ENCODE data around the gene GPSM3. TPM values are rescaled to one million over a fixed set of nuclear protein-coding genes. Genes with fewer than 3 reads are reported as not detected.

GPSM3 gene
- total and polyA plus RNA-seq, 2 donors (not counting 1 experiment from before 2014, with no cell fraction given) = 194 to 299 TPM

- TF ChIP-seq EZH2 (IDR thresholded peaks at IDR 0.05; ENCODE audit: borderline replicate concordance, insufficient read depth, low read depth, low read length, poor library complexity, severe bottlenecking) (no peak), CTCF (IDR thresholded peaks at IDR 0.05) (peak; percentile 12)
- H3K27ac ChIP-seq (ENCODE audit: low read length in 2 of 2) = no peak overlapping the region
- Mint-ChIP-seq H3K9me3 (ENCODE audit: insufficient read depth) (no peaks in the 10 kb centered on the region), H3K27me3 (peaks cover 65% of the 10 kb centered on the region), H3K4me3 (peak overlapping the region; percentile 73), H3K27ac (peak overlapping the region; percentile 15), H3K4me1 (peaks cover 39% of the 10 kb centered on the region)
- ATAC-seq (ENCODE audit: low read depth) = peak; percentile 73
- no peaks in the 10 kb centered on the region for H3K79me2 ChIP-seq (ENCODE audit: control insufficient read depth, insufficient read depth, low read length)
- 11% methylated on average over 27 of the region's 39 CpGs for WGBS (ENCODE audit: insufficient coverage)
- H3K9ac ChIP-seq (ENCODE audit: low read length) = peak overlapping the region; percentile 43
- peak overlapping the region in 4 of 5 experiments; percentile 21 to 53 (median 38) for H3K4me3 ChIP-seq (ENCODE audit: control extremely low read depth in 1 of 5, extremely low read depth in 1 of 5, insufficient read depth in 1 of 5, low read depth in 2 of 5, low read length in 4 of 5)
- peaks cover 0 to 54% (median 29%) of the 10 kb centered on the region in 4 experiments for H3K27me3 ChIP-seq (replicated peaks in 1 of 4; ENCODE audit: control extremely low read depth in 1 of 4, control insufficient read depth in 3 of 4, insufficient read depth in 4 of 4, low read length in 3 of 4)
- peak overlapping the region; percentile 61 for H3K4me2 ChIP-seq (replicated peaks; ENCODE audit: low read depth, low read length, poor library complexity, severe bottlenecking)
- intact Hi-C loops (cut with micrococcal nuclease) = no loop called here
- ChIA-PET CTCF (no interaction called here), POLR2A (no interaction called here)
- DNase-seq = peak; percentile 64
- H3K9me3 ChIP-seq (ENCODE audit: control extremely low read depth in 1 of 3, control insufficient read depth in 2 of 3, insufficient read depth in 1 of 3, low read length in 2 of 3) = peaks cover 0 to 16% (median 3%) of the 10 kb centered on the region in 3 donors
- no peaks in the 10 kb centered on the region for H4K20me1 ChIP-seq (ENCODE audit: control insufficient read depth, insufficient read depth, low read length, poor library complexity, severe bottlenecking)
- H3K36me3 ChIP-seq (replicated peaks in 1 of 2; ENCODE audit: control extremely low read depth in 1 of 2, control insufficient read depth in 1 of 2, extremely low read depth in 1 of 2, insufficient read depth in 2 of 2, low read length in 1 of 2) = no peaks in the 10 kb centered on the region
- H2AFZ ChIP-seq (ENCODE audit: insufficient read depth, low read depth, low read length, poor library complexity, severe bottlenecking) = peak overlapping the region; percentile 54
- H3K4me1 ChIP-seq (ENCODE audit: control insufficient read depth in 2 of 2, insufficient read depth in 2 of 2, low read length in 2 of 2) = peaks cover 21 to 22% of the 10 kb centered on the region in 2 donors
Measured at GRCh38 chr6:32148289-32149091, 44.0 kb downstream of the GPSM3 start.

Data from B cell (primary cell).